DOHH2 (cell line): ENCODE data around the gene PGBD5.
A peak's percentile ranks its signal among the peaks of the same experiment; 100 is the strongest.

Source experiments
- H3F3A ChIP-seq: fragments of 200-600 bp; sonication (generic), shearing (Covaris generic); 2 replicates; pipeline ENCODE4 v1.6.0; 2016; ENCODE audit warnings: antibody characterized with exemption, mild to moderate bottlenecking; ENCODE audit not compliant: control insufficient read depth, insufficient read depth
- H3K27ac ChIP-seq: fragments of 200-600 bp; sonication (generic); 2 replicates; pipeline ENCODE4 v1.5.1; 2014; ENCODE audit warnings: low read depth, mild to moderate bottlenecking, low read length, moderate library complexity
- H3K27me3 ChIP-seq: fragments of 200-600 bp; sonication (generic); 2 replicates; pipeline ENCODE4 v1.6.1; 2014; ENCODE audit warnings: mild to moderate bottlenecking, low read length, mixed read lengths; ENCODE audit not compliant: control insufficient read depth
- H3K36me3 ChIP-seq: fragments of 200-600 bp; sonication (generic); 2 replicates; pipeline ENCODE4 v1.6.1; 2014; ENCODE audit warnings: mild to moderate bottlenecking, low read length, moderate library complexity, mixed read lengths; ENCODE audit not compliant: control insufficient read depth
- H3K4me1 ChIP-seq: fragments of 200-600 bp; sonication (generic); 2 replicates; pipeline ENCODE4 v1.6.1; 2014; ENCODE audit warnings: mild to moderate bottlenecking, low read length, mixed read lengths; ENCODE audit not compliant: control insufficient read depth
- H3K4me2 ChIP-seq: fragments of 200-600 bp; sonication (generic); 2 replicates; pipeline ENCODE4 v1.6.0; 2014; ENCODE audit warnings: mild to moderate bottlenecking, low read length, moderate library complexity
- H3K4me3 ChIP-seq: fragments of 200-600 bp; sonication (generic); 2 replicates; pipeline ENCODE4 v1.5.1; 2014; ENCODE audit warnings: mild to moderate bottlenecking, low read length, mixed read lengths
- H3K79me2 ChIP-seq: fragments of 200-600 bp; sonication (generic); 2 replicates; pipeline ENCODE4 v1.6.1; 2014; ENCODE audit warnings: mild to moderate bottlenecking, low read length, mixed read lengths; ENCODE audit not compliant: control insufficient read depth
- H3K9me2 ChIP-seq: fragments of 200-600 bp; sonication (generic); replicated peaks from 2 replicates; pipeline ENCODE4 v1.6.1; 2014; ENCODE audit warnings: mild to moderate bottlenecking, low read length, mixed read lengths; ENCODE audit not compliant: control insufficient read depth
- H3K9me3 ChIP-seq: fragments of 200-600 bp; sonication (generic); 2 replicates; pipeline ENCODE4 v1.6.1; 2014; ENCODE audit warnings: antibody characterized with exemption, low read length, mixed read lengths; ENCODE audit not compliant: control insufficient read depth, insufficient read depth
- H4K20me1 ChIP-seq: fragments of 200-600 bp; sonication (generic); 2 replicates; pipeline ENCODE4 v1.6.0; 2014; ENCODE audit warnings: low read depth, mild to moderate bottlenecking, antibody characterized with exemption, low read length, moderate library complexity; ENCODE audit not compliant: control insufficient read depth, insufficient read depth
- CTCF ChIP-seq: fragments of 200-600 bp; sonication (generic); IDR thresholded peaks from one replicate; pipeline ENCODE4 v1.5.1; 2014; ENCODE audit warnings: antibody characterized with exemption, mild to moderate bottlenecking, low read depth, low read length; ENCODE audit not compliant: poor library complexity, severe bottlenecking
- EZH2phosphoT487 ChIP-seq: fragments of 200-600 bp; sonication (generic); IDR thresholded peaks from 2 replicates; pipeline ENCODE4 v1.6.1; 2017; ENCODE audit warnings: borderline replicate concordance, mild to moderate bottlenecking, antibody characterized with exemption, low read length, moderate library complexity, mixed read lengths

PGBD5 gene

GRCh38 chr1:230270185-230270558, 156.0 kb downstream of the PGBD5 start:
- H3K27me3 ChIP-seq: no peaks in the 10 kb centered on the region
- peak overlapping the region; percentile 55 for H3K4me2 ChIP-seq
- H3K27ac ChIP-seq: peak overlapping the region; percentile 78
- no peaks in the 10 kb centered on the region for H3K9me3 ChIP-seq
- peaks cover 65% of the 10 kb centered on the region for H3K4me1 ChIP-seq
- no peaks in the 10 kb centered on the region for H3K9me2 ChIP-seq
- H3K4me3 ChIP-seq: peak overlapping the region; percentile 46
- H3K36me3 ChIP-seq: peaks cover 14% of the 10 kb centered on the region
- H4K20me1 ChIP-seq: no peaks in the 10 kb centered on the region
- H3K79me2 ChIP-seq: no peaks in the 10 kb centered on the region
- peaks cover 26% of the 10 kb centered on the region; the same call in 1 of the 2 replicates for H3F3A ChIP-seq
- TF ChIP-seq CTCF (no peak), EZH2phosphoT487 (no peak)

GRCh38 chr1:230268371-230269170, 157.6 kb downstream of the PGBD5 start:
- H3K79me2 ChIP-seq: no peaks in the 10 kb centered on the region
- H3F3A ChIP-seq: peaks cover 14% of the 10 kb centered on the region; the same call in 1 of the 2 replicates
- no peaks in the 10 kb centered on the region for H4K20me1 ChIP-seq
- H3K4me2 ChIP-seq: no peak overlapping the region
- H3K36me3 ChIP-seq: peaks cover 6% of the 10 kb centered on the region
- no peak overlapping the region for H3K4me3 ChIP-seq
- no peaks in the 10 kb centered on the region for H3K9me3 ChIP-seq
- TF ChIP-seq CTCF: peak; percentile 45
- no peak for TF ChIP-seq EZH2phosphoT487
- H3K27ac ChIP-seq: peak overlapping the region; percentile 31; the same call in 1 of the 2 replicates
- H3K9me2 ChIP-seq: no peaks in the 10 kb centered on the region
- H3K27me3 ChIP-seq: no peaks in the 10 kb centered on the region
- H3K4me1 ChIP-seq: peaks cover 54% of the 10 kb centered on the region

- H3K9me3 ChIP-seq: no peaks in the 10 kb centered on the region
- no peaks in the 10 kb centered on the region for H4K20me1 ChIP-seq
- peaks cover 44% of the 10 kb centered on the region for H3K4me1 ChIP-seq
- H3K4me2 ChIP-seq: no peak overlapping the region
- no peaks in the 10 kb centered on the region for H3K27me3 ChIP-seq
- H3K36me3 ChIP-seq: peaks cover 6% of the 10 kb centered on the region; the same call in 1 of the 2 replicates
- H3F3A ChIP-seq: peaks cover 13% of the 10 kb centered on the region; the same call in 1 of the 2 replicates
- H3K27ac ChIP-seq: no peak overlapping the region
- H3K9me2 ChIP-seq: no peaks in the 10 kb centered on the region
- no peaks in the 10 kb centered on the region for H3K79me2 ChIP-seq
- no peak overlapping the region for H3K4me3 ChIP-seq
- TF ChIP-seq CTCF (no peak), EZH2phosphoT487 (no peak)
Measured at GRCh38 chr1:230267338-230268065, 158.6 kb downstream of the PGBD5 start.
